GM21447 (cell line): ENCODE measurements around the gene GARS1.
A peak's percentile ranks its signal among the peaks of the same experiment; 100 is the strongest.

Experiments used
- ATAC-seq: cut with Tn5 transposase; IDR thresholded peaks from one replicate; pipeline ENCODE4 v1.9.1; 2021; ENCODE audit not compliant: unreplicated experiment

Gene GARS1, protein sequence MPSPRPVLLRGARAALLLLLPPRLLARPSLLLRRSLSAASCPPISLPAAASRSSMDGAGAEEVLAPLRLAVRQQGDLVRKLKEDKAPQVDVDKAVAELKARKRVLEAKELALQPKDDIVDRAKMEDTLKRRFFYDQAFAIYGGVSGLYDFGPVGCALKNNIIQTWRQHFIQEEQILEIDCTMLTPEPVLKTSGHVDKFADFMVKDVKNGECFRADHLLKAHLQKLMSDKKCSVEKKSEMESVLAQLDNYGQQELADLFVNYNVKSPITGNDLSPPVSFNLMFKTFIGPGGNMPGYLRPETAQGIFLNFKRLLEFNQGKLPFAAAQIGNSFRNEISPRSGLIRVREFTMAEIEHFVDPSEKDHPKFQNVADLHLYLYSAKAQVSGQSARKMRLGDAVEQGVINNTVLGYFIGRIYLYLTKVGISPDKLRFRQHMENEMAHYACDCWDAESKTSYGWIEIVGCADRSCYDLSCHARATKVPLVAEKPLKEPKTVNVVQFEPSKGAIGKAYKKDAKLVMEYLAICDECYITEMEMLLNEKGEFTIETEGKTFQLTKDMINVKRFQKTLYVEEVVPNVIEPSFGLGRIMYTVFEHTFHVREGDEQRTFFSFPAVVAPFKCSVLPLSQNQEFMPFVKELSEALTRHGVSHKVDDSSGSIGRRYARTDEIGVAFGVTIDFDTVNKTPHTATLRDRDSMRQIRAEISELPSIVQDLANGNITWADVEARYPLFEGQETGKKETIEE

DNA sequence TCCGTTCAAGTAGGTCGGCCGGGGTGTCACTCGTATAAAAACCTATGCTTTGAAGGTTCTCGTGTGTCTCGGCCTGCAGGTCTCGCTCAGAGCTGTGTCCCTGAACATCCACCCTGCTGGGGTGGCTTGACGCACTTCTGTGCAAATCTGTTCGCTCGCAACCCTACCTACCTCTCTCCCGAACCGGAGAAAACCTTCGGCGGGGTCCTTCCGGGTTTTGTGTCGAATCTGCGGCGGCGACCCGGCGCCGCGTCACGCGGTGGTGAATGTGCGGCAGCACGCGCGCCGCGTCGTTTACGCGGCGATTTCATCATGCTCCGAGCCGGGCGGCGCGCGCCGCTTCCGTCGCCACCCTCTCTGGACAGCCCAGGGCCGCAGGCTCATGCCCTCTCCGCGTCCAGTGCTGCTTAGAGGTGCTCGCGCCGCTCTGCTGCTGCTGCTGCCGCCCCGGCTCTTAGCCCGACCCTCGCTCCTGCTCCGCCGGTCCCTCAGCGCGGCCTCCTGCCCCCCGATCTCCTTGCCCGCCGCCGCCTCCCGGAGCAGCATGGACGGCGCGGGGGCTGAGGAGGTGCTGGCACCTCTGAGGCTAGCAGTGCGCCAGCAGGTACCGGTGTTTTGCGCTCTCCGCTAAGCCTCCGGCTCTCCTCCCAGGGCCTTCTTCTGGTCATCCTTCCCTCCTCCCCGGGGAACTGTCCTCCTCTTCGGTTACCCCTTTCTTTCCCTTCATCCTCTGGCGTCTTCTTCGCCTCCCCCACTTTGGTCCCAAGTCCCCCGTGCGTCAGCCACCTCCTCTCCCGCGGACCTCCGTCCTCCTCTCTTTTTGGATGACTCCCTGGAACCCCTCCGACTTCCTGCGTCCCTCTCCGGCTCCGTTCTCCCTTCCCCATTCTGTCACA lies at the start of gene GARS1:
Gene GARS1 (plus strand): TSS at position 339 of the 896 bp plus-strand sequence. CDS start 44 bp downstream, at position 383.
- peak; percentile 78 for ATAC-seq

DNA sequence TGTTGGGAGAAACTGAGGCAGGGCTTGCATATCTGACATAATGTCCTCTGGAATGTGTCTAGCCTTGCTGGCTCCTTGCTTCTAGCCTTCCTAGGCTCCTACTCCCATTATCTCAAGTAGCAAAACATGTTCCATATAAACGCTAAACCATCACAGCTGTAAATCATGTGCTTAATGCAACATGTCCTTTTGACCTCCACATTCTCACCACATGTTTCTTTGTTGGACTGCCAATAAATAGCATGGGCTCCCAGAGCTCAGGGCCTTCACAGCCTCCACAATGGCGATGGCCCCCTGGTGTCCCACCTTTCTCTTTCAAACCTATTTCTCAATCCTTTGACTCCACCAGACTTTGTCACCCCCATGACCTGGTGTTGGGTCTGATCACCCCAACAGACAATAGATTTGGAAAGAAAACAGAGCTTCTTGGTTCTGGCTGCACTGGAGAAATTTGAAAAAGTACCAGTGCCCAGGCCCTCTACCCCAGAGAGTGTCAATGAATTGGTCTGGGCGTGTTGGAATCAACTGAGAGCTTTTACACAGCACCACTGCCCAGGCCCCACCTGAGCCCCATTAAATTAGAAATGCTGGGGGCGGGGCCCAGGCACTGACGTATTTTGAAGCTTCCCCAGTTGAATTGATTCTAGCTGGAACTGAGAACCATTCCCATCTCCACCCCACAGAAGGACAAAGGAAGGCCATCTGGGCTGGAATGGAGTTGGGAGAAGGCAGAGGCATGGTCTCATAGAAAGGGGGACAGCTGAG lies 48.7 kb upstream of the GARS1 start:
- ATAC-seq = no peak

DNA sequence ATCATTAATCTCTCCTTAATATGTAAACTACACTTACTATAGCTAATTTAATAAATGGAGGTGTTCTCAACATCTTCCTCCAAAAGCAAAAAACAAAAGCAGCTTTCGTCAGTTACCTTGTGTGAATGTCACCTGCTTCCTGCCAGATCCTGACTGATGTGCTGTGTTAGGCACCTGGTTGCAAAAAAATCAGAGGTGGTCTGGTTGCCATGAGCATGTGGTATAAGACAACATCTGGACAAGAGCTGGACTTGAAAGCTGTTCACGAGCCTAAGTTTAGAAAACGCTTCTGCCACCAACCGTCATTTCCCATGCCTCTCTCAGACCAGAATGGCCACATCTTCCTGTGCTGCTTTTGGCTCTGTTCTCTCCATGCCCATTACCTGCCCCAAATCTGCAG lies 48.1 kb upstream of the GARS1 start:
- no peak for ATAC-seq

DNA sequence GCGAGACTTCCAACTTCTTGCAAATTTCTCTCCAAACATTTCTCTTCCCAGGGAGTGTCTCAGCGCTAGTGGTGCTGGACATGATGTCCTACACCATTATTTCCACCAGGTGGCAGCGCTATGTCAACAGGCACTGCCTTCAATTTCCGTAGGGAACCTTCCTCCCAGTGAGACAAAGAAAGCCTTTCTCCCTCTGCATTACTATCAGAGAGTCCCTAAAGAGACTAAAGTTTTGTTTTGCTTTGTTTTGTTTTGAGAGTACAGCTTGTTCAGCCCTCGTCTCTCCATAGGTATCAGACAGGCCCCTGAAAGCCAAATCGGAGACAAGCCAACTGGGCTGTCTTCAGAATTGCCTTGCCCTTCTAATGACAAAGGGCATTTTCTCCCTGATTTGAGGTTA lies 45.8 kb upstream of the GARS1 start:
- peak; percentile 61 for ATAC-seq

DNA sequence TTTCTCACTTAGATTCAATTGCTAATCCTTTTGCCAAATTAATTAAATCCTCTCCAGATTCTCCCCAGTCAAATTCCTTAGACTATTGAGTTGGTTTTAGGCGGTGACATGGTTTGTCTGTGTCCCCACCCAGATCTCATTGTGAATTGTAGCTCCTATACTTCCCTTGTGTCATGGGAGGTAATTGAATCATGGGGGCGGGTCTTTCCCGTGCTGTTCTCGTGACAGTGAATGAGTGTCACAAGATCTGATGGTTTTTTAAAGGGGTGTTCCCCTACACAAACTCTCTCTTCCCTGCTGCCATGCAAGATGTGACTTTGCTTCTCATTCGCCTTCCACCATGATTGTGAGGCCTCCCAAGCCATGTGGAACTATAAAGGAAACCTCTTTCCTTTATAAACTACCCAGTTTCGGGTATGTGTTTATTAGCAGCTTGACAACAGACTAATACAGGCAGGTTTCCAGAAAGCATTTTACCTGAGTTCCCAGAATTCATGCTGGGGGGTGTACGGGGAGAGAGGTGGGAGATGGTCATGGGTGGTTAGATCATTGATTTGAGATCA lies 44.7 kb upstream of the GARS1 start:
- ATAC-seq = no peak

DNA sequence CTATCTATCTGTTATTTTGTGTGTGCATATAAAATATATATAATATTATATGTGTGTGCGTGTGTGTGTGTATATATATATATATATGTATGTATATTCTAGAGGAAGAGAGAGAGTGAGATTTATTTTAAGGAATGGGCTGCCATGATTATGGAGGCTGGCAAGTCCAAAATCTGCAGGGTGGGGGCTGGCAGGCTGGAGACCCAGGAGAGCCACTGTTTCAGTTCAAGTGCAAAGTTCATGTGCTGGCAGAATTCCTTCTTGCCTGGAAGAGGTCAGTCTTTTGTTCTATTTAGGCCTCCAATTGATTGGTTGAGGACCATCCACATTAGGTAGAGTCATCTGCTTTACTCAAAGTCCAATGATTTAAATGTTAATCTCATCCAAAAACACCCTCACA lies 42.3 kb upstream of the GARS1 start:
- no peak for ATAC-seq

DNA sequence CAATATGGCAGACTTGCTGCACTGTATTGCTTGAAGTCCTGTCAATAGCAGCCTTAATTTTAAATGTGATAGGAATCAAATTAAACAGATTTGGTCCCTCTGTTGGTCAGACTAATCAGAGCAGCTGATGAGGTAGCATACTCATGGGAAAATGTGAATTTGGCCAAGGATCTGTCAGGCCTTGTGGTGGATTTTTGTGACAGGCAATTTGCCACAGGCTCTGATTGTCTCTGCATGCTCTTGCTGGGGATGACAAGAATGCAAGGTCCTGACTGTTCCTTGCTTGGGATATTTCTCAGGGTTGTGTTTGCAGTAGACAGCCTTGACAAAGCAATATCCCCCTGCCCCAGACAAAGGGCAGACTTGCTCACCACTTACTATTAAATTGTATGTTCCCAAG lies 41.5 kb upstream of the GARS1 start:
- no peak for ATAC-seq

DNA sequence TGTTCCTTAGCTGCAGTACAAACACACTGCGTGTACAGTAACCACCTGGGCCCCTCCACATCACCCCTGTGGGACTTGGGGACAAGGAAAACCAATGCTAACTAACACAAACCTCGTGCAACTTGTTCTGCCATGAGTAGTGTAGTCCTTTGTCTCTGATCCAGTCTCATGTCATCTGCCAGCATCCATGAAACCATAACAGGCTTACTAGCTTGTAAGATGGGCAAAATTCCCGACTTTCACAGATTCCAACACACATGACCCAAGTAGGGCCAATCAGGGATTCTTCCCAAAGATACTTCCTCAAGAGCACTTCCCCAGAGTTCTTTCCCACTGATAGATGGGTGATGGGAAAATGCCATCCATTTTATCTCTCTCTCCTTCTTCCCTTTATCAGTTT lies 41.1 kb upstream of the GARS1 start:
- ATAC-seq = no peak

DNA sequence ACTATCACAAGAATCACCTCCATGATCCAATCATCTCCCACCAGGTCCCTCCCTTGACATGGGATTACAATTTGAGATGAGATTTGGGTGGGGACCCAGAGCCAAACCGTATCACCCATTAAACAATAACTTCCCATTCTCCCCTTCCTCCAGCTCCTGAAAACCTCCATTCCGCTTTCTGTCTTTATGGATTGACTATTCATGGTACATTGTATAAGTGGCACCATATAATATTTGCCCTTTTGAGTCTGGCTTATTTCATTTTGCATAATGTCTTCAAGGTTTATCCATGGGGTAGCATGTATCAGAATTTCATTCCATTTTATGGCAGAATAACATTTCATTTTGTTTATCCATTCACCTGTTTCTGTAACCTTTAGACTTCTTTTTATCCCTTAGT lies 39.2 kb upstream of the GARS1 start:
- no peak for ATAC-seq

DNA sequence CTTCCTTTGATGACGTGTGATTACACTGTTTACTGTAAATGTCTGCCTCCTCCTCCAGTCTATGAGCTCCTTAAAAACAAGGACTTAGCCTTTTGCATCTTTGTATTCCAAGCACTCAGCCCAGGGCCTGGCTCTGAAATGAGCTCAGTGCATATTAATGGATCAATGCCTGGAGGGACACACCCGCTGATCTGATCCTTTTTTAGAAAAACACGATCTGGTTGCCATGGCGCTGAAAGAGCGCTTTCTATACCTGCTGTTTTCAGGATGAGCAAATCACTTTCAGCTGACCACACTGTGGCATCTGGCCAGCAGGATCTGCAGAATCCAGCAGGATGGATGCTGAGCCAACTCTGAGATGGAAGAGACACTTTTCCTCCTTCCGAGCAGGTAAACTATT lies 37.8 kb upstream of the GARS1 start:
- no peak for ATAC-seq

DNA sequence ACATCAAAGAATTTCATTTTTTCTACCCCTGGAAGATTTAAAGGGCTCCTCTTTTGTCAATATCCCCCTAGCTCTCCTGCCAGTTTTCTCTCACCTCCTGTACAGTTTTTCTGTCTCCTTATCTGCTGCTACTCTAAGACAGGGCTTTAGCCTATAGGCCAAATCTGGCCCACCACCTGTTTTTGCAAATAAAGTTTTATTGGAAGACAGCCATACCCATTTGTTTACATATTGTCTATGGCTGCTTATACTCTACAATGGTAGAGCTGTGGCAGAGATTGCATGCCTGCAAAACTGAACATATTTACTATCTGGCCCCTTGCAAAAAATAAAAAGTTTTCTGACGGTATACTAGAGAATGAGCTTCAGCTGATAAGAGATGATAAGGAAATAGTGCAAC lies 37.4 kb upstream of the GARS1 start:
- ATAC-seq = no peak

DNA sequence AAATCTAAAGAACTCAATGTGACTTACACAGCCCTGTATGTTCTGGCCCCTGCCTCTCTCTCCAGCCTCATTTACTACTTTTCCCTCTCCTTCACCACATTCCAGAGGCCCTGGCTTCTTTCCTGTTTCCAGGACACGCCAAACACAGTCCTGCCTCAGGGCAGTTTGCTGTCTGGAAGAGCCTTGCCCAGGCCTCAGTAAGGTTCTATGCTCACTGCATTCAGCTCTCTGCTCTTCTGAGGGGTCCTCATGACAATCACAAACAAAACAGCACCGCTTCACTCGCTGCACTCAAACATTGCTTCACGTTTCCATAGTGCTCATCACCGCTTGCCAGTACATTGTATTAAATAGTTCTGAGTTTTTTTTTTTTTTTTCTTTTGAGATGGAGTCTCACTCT lies 35.1 kb upstream of the GARS1 start:
- ATAC-seq = no peak

DNA sequence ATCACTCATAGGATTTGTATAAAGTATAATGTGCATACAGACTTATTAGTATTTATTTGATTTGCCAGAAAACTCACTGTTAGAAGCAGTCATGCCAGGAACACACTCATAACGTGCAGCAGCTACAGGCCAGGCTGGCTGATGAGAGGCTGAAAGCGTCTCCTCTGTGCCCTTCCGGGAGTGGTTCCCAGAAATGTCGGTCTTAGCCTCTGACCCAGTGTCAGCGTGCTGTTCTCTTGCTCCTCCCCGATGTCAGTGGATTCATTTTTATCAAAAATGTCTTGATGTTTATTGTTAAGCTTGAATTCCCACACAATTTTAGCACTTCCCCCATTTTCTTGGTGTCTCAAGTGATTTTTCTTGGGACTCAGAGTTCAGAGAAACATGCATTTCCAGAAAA lies 33.3 kb upstream of the GARS1 start:
- no peak for ATAC-seq

DNA sequence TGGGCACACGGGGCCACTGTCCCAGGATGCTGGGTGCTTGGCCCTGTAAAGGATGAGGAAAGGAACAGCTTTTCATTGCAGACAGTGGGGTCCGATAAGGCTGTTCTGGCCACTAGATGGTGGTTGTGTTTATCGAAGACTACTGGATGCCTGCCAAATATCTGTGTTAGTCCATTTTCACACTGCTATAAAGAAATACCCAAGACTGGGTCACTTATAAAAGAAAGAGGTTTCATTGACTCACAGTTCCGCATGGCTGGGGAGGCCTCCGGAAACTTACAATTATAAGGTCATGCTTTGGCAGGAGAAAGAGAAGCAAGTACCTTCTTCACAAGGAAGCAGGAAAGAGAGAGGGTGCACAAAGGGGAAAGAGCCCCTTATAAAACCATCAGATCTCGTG lies 32.2 kb upstream of the GARS1 start:
- ATAC-seq = no peak

DNA sequence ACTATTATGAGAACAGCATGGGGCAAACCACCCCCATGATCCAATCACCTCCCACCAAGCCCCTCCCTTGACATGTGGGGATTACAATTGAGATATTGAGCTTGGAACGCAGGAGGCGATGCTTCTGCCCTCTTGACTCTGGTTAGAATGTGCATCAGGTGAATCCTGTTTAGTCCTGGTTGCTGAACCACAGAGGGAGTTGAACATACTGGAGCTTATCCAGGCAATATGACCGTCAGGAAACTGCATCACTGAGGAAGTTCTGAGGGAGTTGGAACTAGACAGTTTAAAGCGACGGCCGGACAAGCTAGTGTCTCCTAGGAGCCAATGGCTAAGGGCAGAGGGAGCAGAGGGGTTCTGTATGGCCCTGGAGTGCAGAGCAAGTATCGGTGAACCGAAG lies 31.8 kb upstream of the GARS1 start:
- no peak for ATAC-seq

DNA sequence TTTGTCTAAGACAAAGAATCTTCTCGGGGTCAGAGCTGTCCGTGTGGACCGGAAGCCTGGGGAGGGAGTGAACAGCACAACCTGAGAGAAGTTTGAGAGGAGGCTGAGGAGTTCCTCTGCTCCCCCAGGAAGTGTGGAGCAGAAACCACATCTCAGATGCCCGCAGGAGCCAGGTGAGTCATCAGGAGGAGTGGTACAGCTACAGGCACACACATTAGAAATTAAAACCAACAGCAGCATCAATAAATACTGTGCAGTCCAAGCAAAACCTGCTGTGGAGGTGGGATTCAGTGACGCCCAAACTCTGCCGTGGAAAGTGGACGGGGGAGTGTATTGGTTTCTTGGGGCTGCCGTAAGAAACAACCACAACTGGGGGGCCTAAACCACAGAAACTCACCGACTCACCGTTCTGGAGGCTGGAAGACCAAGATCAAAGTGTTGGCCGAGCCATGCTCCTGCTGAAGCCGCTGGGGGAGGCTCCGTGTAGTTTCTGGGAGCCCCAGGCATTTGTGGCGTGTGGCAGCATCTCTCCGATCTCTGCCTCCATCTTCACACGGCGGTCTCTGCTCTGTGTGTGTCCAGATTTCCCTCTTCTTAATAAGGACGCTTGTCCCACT lies 31.2 kb upstream of the GARS1 start:
- no peak for ATAC-seq

DNA sequence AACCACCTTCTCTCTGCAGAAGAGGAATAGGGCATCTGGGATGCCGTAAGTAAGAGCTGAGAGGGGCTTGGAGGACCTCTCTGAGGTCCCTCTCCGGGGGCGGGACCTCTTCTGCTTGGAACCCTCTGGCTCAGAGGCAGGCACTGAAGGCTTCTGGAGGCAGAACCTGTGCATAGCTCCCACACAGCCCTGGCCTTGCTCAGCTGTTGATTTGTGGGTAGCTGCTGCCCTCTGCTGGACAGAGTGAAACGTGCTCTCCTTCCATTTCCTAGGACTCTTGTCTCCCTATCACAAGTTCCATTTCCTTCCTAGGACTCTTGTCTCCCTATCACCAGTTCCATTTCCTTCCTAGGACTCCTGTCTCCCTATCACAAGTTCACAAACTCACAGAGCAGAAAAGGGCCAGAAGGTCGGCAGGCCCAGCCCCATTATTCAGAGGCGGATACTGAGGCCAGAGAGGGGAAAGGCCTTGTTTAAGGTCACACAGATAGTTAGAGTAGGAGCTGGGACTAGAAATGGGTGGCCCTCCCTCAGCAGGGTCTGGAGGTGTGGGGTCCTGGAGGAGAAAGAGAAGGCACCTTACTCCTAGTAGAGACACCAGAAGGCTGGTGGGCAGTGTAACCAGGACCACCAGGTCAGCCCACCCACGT lies 30.3 kb upstream of the GARS1 start:
- peak; percentile 95 for ATAC-seq

DNA sequence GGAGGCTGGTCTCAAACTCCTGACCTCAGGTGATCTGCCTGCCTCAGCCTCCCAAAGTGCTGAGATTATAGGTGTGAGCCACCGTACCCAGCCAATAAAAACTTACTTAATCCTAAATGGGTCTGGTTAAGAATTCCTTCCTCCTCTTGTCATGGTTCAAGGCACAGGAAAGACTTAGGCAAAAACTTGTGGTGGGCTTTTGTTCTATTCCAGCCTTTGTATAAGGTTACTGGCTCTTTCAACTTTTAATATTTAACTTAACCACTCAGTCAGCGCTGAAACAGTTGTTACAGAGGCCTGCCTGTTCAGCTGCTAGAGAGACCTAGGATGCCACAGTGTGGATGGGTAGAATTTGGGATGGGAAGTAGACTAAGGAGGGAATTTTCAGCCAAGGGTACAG lies 28.1 kb upstream of the GARS1 start:
- ATAC-seq = no peak

DNA sequence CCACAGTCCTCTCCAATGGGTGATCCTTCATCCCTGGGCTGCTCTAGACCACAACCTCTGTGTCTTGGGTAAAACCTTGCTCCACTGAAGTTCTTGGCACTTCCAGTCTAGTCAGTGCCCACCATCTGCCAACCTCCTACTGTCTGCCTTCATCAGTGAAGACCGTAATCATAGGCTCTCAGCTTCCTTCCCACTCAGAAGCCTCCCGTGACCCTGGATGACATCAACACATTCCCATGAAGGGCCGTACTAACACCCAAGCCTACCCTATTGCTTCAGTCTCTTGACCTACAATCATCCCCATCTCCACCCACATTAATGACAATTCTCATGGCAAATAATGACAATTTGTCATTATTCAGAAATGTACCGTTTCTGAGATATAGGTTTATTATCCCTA lies 27.6 kb upstream of the GARS1 start:
- ATAC-seq = no peak
